Stomach smooth muscle (tissue), 2 donors: ENCODE results near the gene SLC35F2.
"Not testable (repeated sequence)": the region's sequence is repeated elsewhere in the genome, so short reads cannot be mapped to it uniquely, and the experiment has no call there.

Experiments
- H3K27ac ChIP-seq: one replicate; pipeline ENCODE4 v1.7.0; 2013; ENCODE audit warnings: mild to moderate bottlenecking, low read length, inconsistent platforms
- H3K27me3 ChIP-seq, 2 donors: one replicate each; pipeline ENCODE4 v1.7.0; 2013; ENCODE audit warnings: low read length in 2 of 2; ENCODE audit not compliant: insufficient read depth in 2 of 2, control insufficient read depth in 1 of 2
- H3K36me3 ChIP-seq, 2 donors: one replicate each; pipeline ENCODE4 v1.7.0; 2013; ENCODE audit warnings: low read length in 2 of 2; ENCODE audit not compliant: control insufficient read depth in 2 of 2, insufficient read depth in 2 of 2
- H3K4me1 ChIP-seq: one replicate; pipeline ENCODE4 v1.7.0; 2013; ENCODE audit warnings: low read length; ENCODE audit not compliant: control insufficient read depth, insufficient read depth
- H3K4me3 ChIP-seq, 2 donors: one replicate each; pipeline ENCODE4 v1.7.0; 2013; ENCODE audit warnings: low read length in 2 of 2
- H3K9ac ChIP-seq, 2 donors: one replicate each; pipeline ENCODE4 v1.7.0; 2013; ENCODE audit warnings: low read length in 2 of 2, mild to moderate bottlenecking in 1 of 2
- H3K9me3 ChIP-seq, 2 donors: one replicate each; pipeline ENCODE4 v1.7.0; 2013; ENCODE audit warnings: low read length in 2 of 2; ENCODE audit not compliant: control insufficient read depth in 2 of 2
- donor health status: healthy.
- donor health status: Pancreatic carcinoma.

Gene SLC35F2

GRCh38 chr11:107787733-107788132 lies 70.9 kb downstream of the SLC35F2 start:
- Histone ChIP-seq H3K27me3 (no peaks in the 10 kb centered on the region), H3K36me3 (no peaks in the 10 kb centered on the region), H3K9ac (no peak overlapping the region), H3K9me3 (no peaks in the 10 kb centered on the region), H3K27ac (no peak overlapping the region), H3K4me1 (no peaks in the 10 kb centered on the region), H3K4me3 (no peak overlapping the region)

GRCh38 chr11:107785401-107785800 lies 73.2 kb downstream of the SLC35F2 start:
- no peaks in the 10 kb centered on the region for H3K4me1 ChIP-seq
- no peak overlapping the region for H3K27ac ChIP-seq
- H3K27me3 ChIP-seq = no peaks in the 10 kb centered on the region
- no peaks in the 10 kb centered on the region for H3K9me3 ChIP-seq
- no peaks in the 10 kb centered on the region for H3K36me3 ChIP-seq
- no peak overlapping the region for H3K4me3 ChIP-seq
- H3K9ac ChIP-seq = no peak overlapping the region

GRCh38 chr11:107783121-107783520 lies 75.5 kb downstream of the SLC35F2 start:
- H3K27ac ChIP-seq = no peak overlapping the region
- no peaks in the 10 kb centered on the region for H3K4me1 ChIP-seq
- no peaks in the 10 kb centered on the region for H3K36me3 ChIP-seq
- H3K27me3 ChIP-seq = no peaks in the 10 kb centered on the region
- no peak overlapping the region for H3K9ac ChIP-seq
- no peak overlapping the region for H3K4me3 ChIP-seq
- H3K9me3 ChIP-seq = no peaks in the 10 kb centered on the region

- Histone ChIP-seq H3K9ac (no peak overlapping the region), H3K9me3 (no peaks in the 10 kb centered on the region)
Measured at GRCh38 chr11:107780775-107781174, 77.8 kb downstream of the SLC35F2 start.

GRCh38 chr11:107780136-107780535 lies 78.5 kb downstream of the SLC35F2 start:
- Histone ChIP-seq H3K4me3 (no peak overlapping the region), H3K27ac (no peak overlapping the region), H3K4me1 (no peaks in the 10 kb centered on the region), H3K9ac (no peak overlapping the region), H3K36me3 (no peaks in the 10 kb centered on the region), H3K9me3 (no peaks in the 10 kb centered on the region), H3K27me3 (no peaks in the 10 kb centered on the region)

More at GRCh38 chr11:107780775-107781174, 77.8 kb downstream of the SLC35F2 start:
- H3K4me1 ChIP-seq = no peaks in the 10 kb centered on the region
- H3K27ac ChIP-seq = no peak overlapping the region
- no peaks in the 10 kb centered on the region for H3K36me3 ChIP-seq
- H3K27me3 ChIP-seq = no peaks in the 10 kb centered on the region
- no peak overlapping the region for H3K4me3 ChIP-seq

GRCh38 chr11:107778839-107779517 lies 79.6 kb downstream of the SLC35F2 start:
- Histone ChIP-seq H3K9ac (no peak overlapping the region), H3K4me3 (no peak overlapping the region), H3K27me3 (no peaks in the 10 kb centered on the region), H3K27ac (no peak overlapping the region), H3K4me1 (no peaks in the 10 kb centered on the region), H3K36me3 (no peaks in the 10 kb centered on the region), H3K9me3 (no peaks in the 10 kb centered on the region)

GRCh38 chr11:107777110-107777509 lies 81.5 kb downstream of the SLC35F2 start:
- Histone ChIP-seq H3K27ac (no peak overlapping the region), H3K9me3 (no peaks in the 10 kb centered on the region), H3K9ac (no peak overlapping the region), H3K4me3 (no peak overlapping the region), H3K36me3 (no peaks in the 10 kb centered on the region), H3K27me3 (no peaks in the 10 kb centered on the region), H3K4me1 (no peaks in the 10 kb centered on the region)

- Histone ChIP-seq H3K9me3 (no peaks in the 10 kb centered on the region), H3K9ac (no peak overlapping the region), H3K4me1 (no peaks in the 10 kb centered on the region)
Measured at GRCh38 chr11:107776062-107776461, 82.5 kb downstream of the SLC35F2 start.

GRCh38 chr11:107770551-107770951 lies 88.0 kb downstream of the SLC35F2 start:
- Histone ChIP-seq H3K4me1 (no peaks in the 10 kb centered on the region), H3K27me3 (no peaks in the 10 kb centered on the region), H3K4me3 (no peak overlapping the region), H3K36me3 (no peaks in the 10 kb centered on the region), H3K9ac (no peak overlapping the region), H3K27ac (no peak overlapping the region), H3K9me3 (no peaks in the 10 kb centered on the region)

More at GRCh38 chr11:107776062-107776461, 82.5 kb downstream of the SLC35F2 start:
- H3K27me3 ChIP-seq = no peaks in the 10 kb centered on the region
- no peak overlapping the region for H3K4me3 ChIP-seq
- H3K27ac ChIP-seq = no peak overlapping the region
- H3K36me3 ChIP-seq = no peaks in the 10 kb centered on the region

- Histone ChIP-seq H3K27me3 (no peaks in the 10 kb centered on the region), H3K36me3 (no peaks in the 10 kb centered on the region), H3K4me1 (no peaks in the 10 kb centered on the region), H3K27ac (no peak overlapping the region), H3K9me3 (no peaks in the 10 kb centered on the region), H3K4me3 (no peak overlapping the region), H3K9ac (no peak overlapping the region)
Measured at GRCh38 chr11:107769189-107769588, 89.4 kb downstream of the SLC35F2 start.

GRCh38 chr11:107758719-107759355 lies 99.8 kb downstream of the SLC35F2 start:
- H3K27me3 ChIP-seq, H3K36me3 ChIP-seq, H3K4me1 ChIP-seq, H3K9ac ChIP-seq, H3K27ac ChIP-seq, H3K9me3 ChIP-seq, H3K4me3 ChIP-seq: not testable (repeated sequence)
